SKM-1 treated with dmso at 0.1 percent for 144 hours (cell line): Measurements from ENCODE around the gene PROK1.
A peak's percentile ranks its signal among the peaks of the same experiment; 100 is the strongest.

Experiments
- DNase-seq: peaks from one replicate; lab custom pipeline; 2025; ENCODE audit not compliant: unreplicated experiment; lab: John Stamatoyannopoulos, UW

PROK1 gene

DNA sequence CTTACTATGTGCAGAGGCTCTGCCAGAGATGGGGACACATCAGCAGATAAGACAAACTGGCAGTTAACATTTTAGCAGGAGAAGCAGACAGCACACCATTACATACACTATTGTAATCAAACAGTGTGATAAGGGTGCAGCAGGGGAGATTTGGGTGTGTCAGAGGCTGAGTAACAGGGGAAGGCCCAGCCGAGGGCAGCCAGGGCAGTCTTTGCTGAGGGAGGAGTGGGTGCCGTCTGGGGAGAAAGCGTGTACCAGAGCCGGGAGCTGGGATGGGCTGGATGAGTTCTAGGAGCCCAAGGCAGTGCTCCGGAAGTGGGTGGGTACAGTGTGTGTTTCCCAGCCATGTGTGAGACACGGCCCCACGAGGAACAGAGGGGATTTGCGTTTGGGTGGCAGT, 36.8 kb downstream of the PROK1 start:
- DNase-seq: no peak

DNA sequence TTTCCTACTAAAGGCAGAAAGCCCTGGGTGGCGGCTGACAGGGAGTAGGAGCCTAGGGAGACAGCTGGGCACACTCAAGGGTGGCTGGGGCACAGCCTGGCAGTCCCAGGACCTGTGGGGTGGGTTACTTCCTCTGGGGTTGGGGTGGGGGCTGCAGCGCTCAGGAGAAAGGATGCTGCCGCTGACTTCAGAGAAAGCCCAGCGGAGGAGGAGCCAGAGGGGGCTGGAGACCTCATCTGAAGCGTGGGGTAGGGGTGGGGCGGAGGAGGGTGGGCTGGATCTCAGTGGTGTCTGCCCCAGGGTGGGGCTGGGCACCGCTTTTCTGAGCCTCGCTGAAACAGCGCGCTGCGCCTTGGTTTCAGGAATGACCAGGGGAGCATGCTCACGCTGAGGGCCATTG, 37.2 kb downstream of the PROK1 start:
- no peak for DNase-seq

DNA sequence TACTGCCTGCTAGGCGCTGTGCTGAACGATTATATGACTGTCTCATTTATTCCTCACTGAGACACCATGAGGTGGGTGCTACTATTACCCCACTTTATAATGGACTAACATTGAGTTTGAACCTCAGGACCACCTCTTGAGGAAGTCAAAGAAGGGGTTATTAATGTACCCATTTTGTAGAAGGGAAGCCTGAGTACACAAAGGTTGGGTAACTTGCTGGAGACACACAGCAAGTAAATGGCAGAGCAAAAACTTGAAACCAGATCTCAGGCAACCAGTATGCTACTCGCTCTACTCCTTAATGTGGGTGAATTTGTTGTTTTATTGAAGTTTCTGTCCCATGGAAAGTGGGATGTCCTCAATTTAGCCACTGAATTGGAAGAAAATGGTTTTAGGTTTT, 37.9 kb downstream of the PROK1 start:
- DNase-seq: no peak

DNA sequence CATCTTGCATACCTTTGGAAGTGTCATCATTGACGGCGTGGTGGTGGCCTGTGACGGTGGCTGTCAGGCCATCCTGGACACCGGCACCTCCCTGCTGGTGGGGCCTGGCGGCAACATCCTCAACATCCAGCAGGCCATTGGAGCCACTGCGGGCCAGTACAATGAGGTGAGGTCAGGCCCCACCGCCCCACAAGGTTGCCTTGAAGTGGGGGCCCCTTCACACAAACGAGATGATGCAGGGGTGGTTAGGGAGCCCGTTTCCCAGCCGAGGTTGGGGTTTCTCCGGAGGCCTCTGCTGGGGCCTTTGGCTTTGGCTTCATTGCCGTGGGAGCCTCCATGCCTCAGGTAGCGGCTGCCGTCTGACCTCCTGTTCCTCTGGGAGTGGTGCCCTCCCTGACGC, 38.5 kb downstream of the PROK1 start:
- no peak for DNase-seq

DNA sequence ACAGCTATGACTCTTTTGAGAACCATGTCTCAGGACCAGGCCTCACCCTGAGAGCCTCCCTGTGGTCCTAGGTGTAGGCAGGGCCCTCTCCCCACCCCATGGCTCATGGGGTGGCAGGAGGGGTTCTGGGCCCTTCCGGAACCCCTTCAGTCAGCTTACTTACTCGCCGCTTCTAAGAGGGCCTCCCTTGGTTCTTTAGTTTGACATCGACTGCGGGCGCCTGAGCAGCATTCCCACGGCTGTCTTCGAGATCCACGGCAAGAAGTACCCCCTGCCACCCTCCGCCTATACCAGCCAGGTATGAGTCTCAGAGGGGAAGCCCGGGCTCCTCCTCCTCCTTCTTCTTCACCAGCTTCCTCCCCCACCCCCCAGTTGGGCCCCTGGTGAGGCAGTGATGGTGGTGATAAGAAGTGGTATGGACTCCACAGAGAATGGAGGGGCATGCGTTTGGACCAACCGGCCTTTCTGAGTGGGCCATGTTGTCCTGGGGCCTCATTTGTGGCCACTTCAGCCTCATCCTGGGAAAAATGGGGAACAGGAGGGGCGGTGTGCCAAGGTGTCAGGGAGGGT, 39.1 kb downstream of the PROK1 start:
- no peak for DNase-seq

DNA sequence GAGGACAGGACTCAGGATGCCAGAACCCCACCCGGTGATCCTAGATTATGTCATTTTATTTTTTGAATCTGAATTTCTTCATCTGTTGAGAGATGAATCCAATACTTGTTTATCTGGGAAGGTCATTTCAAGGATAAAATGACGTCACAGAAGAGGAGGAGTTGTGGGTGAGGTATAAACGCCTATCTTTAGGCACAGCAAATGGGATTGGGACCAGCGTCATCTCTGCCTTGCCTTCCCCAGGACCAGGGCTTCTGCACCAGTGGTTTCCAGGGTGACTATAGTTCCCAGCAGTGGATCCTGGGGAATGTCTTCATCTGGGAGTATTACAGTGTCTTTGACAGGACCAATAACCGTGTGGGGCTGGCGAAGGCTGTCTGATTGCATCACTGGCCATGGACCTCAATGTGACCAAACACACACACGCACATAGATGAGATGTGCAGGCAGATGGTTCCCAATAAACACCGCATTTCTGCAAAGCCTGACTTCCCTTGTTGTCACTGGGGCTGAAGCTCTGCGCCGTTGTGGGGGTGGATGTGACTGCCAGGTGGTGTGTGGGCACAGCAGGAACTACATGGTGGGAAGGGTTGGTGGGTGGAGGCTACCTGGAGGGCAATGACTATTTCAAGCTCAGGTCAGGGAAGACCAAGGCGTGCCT, 40.0 kb downstream of the PROK1 start:
- DNase-seq: no peak

DNA sequence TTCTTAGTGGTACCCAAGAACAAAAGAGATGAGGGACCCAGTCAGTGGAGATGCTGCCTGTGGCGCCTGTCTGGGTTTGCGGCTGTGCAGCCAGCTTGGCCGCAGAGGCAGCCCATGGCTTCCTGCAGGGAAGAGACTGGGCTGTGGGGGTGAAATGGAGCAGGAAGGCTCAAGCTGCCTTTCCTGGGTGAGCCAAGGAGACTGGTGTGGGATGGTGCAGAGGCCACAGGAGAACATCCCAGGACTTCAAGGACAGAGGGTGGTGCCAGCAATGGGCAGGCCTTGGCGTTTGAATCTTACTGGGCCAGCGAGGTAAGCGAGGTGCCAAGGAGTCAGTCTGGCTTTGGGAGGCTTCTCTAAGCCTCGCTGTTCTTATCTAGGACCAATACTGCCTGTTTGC, 41.6 kb downstream of the PROK1 start:
- no peak for DNase-seq

DNA sequence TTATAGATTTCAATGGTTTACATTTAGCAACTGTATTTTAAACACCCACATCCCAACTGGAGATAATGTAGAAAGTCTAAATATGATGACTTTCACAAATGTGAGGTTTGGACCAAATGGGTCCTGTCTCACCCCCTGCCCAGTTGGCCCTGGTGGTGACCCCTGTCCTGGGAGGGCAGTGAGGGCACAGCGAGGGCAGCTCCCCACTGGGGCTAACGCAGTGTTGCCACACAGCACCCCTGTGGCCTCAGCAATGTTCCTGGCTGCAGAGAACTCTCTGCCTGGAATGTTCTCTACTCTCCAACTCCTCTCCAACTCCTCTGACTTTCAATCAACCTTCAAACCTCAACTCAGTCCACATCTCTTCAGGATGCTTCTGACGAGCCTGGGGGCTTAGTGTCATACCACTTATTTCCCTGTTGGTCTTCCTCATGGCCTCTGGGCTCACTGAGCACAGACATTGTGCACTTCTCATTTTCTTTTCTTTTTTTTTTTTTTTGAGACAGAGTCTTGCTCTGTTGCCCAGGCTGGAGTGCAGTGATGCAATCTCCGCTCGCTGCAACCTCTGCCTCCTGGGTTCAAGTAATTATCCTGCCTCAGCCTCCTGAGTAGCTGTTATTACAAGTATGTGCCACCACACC, 42.2 kb downstream of the PROK1 start:
- DNase-seq: no peak

DNA sequence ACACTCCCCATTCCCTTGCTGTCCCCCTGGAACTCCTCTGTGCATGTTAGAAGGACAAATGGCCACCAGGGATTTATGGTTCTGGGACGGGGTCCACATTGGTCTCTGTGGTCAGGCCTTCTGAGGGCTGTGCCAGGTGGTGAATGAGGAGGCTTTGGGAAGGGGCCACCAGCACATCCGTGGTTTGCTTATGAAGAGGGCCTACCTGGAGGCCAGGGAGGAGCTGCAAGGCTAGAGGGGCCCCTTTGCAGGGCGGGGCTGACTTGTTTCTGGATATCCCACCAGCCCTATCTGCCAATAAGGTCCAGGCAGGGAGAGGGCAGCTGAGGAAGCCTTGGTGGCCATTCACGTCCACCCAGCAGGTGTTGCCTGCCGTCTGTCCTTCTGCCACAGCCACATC, 43.1 kb downstream of the PROK1 start:
- DNase-seq: no peak

DNA sequence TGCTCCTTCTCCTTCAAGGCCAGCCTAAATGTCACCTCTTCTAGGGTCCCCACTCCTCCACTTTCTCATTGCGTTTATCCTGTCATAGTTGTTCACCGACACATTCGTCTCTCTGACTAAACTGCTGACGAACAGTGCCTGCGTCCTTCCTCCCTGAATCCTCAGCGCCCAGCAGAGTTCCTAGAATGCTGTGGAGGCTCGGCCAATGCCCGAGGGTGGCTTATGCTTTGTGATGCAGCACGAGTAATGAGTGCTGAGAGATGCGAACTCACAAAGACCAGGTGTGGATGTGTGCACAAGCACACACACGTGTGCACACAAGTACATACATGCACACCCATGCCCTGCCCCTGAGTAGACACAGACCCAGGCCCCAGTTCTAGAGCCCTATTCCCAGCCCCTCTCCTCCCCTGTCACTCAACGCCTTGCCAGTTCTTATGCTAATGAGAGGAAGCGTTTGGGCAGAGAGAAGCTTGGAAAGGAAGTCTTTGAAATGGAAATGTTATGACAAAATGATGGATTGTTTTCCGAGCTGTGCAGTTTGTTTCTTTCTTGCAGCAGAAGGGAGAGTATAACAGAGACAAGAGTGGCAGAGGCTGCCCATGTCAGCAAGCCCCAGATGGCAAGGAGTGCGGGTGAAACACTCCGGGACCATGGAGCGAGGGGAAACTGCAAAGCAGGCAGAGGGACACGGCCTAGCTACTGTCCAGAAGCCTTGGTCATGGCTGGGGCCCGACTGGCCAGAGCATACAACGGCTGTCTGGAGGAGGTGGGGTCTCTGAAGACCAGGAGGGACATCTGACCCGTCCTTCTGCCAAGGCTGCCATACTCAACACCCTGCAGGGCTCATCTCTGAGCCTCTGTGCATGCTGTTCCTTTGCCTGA, 43.8 kb downstream of the PROK1 start:
- no peak for DNase-seq

DNA sequence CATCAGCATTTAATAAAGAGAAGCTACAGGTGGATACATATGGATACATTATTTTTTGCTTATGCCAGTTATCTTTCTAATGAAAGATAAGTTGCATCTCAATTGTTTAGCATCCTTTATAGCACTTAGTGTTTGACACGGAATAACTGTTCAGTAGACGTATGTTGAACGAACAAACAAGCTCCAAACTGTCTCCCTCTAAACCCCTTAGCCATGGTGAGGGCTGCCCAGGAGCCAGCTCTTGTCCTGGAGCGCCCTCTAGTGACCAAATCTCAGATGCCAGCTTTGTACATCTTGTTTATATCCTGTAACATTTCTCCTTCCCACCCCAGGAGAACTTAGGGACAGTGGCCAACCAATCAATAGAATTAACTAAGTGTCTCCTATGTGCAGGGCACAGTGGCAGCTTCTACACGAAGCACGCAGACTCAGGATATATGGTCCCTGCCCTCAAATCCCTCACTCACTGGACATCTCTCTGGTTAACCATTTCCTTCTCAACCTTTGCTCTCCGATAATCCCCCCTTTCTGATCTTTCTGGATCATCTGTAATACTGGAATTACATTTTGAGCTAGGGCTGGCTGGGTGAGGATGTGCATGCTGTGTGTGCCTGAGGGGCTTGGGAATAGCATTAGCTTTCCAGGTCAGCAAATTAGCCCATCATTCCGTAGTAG, 45.1 kb downstream of the PROK1 start:
- DNase-seq: peak; percentile 71

DNA sequence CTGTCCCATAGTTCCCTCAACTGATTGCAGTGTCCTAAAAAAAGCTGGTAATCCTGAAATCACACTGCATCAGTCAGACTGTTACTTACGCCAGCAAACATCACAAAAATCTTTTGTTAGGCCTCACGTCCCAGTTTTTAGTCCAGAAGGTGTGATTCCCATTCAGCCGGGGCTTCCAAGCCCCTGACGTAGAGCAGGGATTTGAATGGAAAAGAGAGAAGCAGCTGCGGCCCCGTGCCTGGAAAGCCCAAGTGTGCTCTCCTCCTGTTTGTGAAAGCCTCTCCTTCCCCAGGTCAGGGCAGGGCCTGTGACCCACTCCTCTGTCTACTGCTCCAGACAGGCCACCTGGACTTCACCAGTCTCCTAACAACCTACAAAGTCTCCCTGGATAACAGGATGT, 47.3 kb downstream of the PROK1 start:
- no peak for DNase-seq

DNA sequence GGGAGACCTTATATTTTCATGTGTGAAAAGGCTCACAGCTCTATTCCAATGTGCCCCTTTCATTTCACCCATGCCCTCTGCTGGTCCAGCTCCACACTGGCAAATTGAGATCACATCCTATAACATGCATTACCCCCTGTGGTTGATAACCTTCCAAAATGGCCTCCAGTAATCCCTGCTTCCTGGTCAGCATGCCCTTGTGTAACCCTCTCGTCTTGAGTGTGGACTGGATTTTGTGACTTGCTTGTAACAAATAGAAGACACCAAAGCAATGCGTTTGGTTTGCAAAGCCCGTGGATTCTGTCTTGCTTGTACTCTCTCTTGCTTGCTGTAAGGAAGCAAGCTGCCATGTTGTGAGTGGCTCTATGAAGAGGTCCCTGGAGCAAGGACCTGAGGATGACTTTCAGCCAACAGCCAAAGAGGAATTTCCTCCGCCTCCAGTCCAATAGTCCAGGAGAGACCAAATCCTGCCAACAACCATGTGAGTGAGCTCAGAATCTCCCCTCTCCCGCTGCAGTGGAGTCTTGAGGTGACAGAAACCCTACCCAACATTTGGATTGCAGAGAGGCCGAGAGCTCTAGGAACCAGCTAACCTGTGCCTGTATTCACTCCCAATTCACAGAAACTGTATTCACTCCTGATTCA, 50.7 kb downstream of the PROK1 start:
- DNase-seq: no peak

DNA sequence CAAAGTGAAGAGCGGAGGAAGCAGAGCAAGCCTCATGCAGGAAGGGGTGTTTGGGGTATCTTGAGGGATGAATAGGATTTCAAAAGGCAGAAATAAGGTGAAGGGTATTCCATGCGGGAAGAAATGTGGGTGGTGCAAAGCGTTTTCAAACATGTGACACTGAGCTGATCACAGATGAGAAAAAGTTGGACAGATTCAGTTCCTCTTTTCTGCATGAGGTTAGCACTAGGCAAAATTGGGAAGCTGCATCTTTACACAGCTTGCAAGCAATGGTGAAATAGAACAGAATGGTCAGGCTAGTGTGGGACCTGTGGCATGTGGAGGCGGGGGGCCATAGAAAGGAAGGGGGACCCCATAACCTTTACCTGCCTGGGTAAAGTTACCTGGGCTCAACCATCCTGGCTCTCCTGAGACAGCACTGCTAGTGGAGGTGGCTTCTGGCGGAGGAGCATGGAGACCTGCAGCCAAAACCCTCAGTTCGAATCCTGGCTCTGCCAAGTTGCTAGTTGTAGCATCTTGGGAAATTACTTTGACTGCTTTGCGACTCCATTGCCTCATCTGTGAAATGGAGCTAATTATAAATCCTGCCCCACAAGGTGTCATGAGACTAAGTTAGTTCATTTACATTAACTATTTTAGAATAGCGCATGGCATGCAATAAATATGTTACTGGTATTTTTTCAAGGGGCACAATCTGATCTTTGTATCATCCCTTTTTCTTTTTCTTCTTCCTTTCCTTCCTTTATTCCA, 51.6 kb downstream of the PROK1 start:
- peak; percentile 85 for DNase-seq

DNA sequence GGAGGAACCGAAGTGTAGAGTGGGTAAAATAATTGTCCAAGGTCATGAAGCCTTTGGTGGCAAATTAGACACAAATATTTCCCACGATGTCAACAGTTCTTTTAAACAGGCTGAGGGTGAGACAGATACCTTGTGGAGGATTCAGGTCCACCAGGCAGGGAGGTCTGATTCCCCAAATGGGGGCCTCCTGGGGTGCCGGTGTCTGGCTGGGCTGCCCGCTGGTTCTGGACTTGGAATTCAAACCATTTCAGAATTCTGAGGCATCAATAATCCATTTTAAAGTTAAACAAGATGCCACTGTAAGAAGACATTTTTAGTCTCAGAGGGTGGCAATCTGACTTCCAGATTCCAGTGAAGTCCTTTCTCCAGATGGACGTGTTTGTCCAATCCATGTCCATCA, 52.5 kb downstream of the PROK1 start:
- no peak for DNase-seq

DNA sequence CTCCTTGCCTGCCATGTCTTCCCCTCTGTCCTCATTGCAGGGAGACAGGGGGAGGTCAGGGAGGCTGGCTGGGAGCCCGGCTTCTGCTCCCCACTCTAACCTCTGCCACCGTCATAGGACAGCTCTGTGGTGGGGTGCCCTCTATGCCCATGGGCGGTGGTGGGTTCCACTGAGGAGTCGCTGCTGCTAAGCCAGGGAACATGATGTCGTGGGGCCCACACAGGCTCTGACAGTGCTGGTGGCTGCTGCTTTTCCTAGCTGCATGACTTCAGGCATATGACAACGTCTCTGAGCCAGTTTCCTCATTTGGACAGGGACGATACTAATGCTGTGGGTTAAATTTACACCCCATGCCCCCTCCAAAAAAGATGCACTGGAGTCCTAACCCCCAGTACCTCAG, 53.3 kb downstream of the PROK1 start:
- no peak for DNase-seq

DNA sequence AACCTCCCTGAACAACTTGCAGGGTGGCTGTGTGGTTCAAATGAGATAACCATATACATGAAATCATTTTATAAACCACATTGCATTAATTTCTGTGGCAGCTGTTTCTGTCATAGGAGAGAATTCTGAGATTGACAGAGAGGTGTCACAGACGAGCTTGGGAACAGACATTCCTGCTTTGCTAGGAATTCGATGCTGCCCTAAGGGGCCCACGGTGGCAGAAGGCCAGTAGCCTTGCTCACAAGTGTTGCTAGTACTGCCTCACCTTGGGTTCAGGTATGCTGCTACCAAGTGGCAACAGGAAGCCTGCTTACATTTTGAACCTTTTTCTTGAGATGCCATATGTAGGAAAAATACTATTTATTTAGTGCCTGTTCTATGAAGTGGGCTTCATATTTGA, 54.6 kb downstream of the PROK1 start:
- DNase-seq: no peak

DNA sequence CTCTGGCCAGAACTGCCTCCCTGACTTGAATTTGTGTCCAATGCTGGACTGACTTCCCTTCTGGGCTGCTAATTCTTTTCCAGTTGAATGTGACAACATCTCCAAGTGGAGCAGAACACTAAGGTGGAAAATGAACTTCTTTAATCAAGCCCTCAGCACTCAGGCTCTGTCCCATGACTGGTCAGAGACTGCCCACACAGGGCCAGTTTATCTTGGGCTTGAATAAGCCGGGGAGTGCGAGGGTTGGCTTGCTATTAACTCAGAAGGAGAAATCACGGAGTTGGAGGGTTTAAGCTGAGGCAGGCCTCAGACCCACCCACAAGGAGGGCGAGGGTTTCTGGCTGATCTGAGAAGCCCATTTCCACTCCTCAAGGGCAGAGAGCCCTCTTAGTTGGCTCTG, 55.6 kb downstream of the PROK1 start:
- DNase-seq: no peak
